ENCODE data around the gene SENP8.

DNA sequence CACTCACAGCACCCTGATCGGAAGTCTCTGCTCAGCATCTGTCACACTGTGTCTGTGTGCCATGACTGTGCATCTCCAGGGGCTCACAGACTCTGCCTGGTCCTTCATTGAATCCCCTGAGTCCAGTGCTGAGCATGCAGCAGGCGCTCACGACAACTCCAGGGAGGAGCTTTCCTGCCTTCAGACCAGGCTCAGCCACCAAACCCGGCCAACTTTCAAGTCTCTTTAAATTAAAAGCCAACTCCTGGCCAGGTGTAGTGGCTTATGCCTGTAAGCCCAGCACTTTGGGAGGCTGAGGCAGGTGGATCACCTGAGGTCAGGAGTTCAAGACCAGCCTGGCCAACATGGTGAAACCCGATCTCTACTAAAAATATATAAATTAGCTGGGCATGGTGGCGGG is 55.2 kb downstream of the SENP8 start:
- TF ChIP-seq, protein P1, sequence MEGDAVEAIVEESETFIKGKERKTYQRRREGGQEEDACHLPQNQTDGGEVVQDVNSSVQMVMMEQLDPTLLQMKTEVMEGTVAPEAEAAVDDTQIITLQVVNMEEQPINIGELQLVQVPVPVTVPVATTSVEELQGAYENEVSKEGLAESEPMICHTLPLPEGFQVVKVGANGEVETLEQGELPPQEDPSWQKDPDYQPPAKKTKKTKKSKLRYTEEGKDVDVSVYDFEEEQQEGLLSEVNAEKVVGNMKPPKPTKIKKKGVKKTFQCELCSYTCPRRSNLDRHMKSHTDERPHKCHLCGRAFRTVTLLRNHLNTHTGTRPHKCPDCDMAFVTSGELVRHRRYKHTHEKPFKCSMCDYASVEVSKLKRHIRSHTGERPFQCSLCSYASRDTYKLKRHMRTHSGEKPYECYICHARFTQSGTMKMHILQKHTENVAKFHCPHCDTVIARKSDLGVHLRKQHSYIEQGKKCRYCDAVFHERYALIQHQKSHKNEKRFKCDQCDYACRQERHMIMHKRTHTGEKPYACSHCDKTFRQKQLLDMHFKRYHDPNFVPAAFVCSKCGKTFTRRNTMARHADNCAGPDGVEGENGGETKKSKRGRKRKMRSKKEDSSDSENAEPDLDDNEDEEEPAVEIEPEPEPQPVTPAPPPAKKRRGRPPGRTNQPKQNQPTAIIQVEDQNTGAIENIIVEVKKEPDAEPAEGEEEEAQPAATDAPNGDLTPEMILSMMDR (conservative IDR thresholded peaks at IDR 0.05; ENCODE audit: low read length): no peak
- no peak for TF ChIP-seq EZH2phosphoT487 (IDR thresholded peaks at IDR 0.05; ENCODE audit: borderline replicate concordance, low read depth, low read length)
